GM21825 (cell line): ENCODE data around the gene SYTL4.
"Not testable (repeated sequence)": the region's sequence is repeated elsewhere in the genome, so short reads cannot be mapped to it uniquely, and the experiment has no call there.

ENCODE experiments used
- ATAC-seq: cut with Tn5 transposase; IDR thresholded peaks from one replicate; pipeline ENCODE4 v1.9.1; 2021; ENCODE audit warnings: mild to moderate bottlenecking, moderate library complexity; ENCODE audit not compliant: unreplicated experiment

SYTL4 gene

DNA sequence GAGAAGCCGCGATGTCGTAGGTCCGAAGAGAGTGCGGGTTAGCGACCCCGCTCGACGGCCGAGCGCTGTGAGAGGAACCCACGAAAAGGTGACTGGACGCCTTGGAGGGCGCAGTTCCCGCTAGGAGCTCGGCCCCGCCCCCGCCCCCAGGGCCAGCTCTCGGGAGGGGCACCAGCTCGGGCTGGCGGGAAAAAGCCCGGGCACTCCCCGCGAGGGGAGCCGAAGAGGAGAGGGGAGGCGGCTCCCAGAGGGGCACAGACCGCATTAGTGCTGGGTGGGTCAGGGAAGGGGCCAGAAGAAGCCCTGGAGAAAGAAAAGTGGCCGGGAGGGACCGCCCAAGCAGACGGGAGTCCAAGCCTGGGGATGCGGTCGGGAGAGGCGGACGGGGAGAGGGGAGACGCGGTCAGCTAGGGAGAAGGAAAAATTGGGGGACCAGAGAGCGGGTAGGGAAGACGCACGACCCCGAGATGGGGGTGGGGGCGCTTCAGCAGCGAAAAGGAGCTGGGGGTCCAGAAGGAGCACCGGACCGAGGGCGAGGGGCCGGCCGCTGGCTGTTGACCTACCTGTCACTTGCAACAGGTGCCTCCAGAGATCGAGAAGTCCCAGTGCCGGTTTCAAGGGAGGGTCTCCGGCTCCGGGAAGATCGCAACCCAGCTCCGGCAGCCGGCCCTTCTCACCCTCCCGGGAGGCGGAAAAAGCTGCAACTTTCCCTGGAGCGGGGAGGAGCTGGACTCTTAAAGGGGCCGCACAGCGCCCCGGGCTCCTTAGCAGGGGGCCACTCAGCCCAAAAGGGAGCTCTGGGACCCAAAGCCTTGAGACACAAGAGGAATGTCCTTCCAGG lies at the start of gene SYTL4:
SYTL4 (minus strand) TSS at position 681 of the 841 bp plus-strand sequence. CDS start 30,084 bp downstream, outside the sequence.
- no peak for ATAC-seq

DNA sequence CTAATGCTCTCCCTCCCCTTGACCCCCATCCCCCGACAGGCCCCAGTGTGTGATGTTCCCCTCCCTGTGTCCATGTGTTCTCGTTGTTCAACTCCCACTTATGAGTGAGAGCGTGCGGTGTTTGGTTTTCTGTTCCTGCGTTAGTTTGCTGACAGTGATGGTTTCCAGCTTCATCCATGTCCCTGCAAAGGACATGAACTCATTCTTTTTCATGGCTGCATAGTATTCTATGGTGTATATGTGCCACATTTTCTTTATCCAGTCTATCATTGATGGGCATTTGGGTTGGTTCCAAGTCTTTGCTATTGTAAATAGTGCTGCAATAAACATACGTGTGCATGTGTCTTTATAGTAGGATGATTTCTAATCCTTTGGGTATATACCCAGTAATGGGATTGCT lies 37.5 kb upstream of the SYTL4 start:
- not testable (repeated sequence) for ATAC-seq

DNA sequence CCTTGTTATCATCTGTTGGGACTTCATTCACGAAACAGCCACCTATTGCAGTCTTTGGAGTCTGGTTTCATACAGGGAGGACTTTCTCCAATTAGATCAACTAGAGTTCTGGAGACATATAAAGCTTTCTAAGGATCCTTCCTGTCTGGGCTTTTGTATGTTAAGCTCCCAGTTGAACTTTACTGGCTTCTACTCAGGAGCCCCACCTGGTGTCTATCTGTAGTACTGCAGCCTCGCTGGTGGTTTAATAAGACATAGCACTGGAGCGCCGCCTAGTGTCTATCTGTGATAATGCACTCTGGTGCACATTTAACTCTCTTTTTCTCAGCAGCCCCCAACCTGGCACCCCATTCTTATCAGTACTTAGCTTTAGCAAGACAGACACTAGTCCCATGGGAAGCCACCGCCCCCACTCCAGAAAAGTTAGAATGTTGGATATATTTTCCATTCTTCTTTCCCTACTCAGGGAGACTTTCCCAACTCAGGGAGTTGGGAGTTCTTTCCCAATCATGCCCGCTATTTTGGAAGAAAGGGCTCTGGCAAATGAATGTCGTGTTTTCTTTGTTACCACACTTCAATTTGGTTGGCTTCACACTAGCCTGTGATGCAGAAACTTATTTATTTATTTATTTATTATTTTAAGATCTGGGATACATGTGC lies 36.9 kb upstream of the SYTL4 start:
- no peak for ATAC-seq

DNA sequence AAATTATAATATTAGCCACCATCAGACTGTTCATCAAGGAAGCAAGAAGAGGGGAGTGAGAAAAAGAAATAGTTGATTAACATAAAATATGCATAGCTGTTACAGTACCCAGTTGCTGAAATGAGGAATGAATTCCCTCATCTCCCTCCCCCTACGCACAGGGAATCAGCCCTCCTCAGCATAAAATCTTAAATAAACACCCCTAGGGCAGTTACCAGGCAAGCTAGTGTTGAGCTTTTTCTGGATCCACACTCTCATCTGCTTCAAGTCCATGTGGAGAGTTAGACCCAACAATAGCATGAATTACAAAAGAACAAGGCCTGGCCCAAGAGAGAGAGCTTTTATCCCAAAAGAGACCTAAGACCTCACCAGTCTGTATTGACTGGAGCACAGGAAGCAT lies 19.0 kb upstream of the SYTL4 start:
- ATAC-seq = no peak

DNA sequence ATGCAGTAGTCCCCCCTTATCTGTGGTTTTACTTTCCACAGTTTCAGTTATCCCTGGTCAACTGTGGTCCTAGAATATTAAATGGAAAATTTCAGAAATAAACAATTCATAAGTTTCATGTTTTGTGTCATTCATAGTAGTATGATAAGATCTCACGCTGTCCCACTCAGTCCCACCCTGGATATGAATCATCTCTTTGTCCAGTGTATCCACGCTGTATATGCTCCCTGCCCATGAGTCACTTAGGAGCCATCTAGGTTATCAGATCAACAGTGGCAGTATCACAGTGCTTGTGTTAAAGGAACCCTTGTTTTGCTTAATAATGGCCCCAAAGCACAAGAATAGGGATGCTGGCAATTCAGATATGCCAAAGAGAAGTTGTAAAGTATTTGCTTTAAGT lies 16.2 kb upstream of the SYTL4 start:
- no peak for ATAC-seq

DNA sequence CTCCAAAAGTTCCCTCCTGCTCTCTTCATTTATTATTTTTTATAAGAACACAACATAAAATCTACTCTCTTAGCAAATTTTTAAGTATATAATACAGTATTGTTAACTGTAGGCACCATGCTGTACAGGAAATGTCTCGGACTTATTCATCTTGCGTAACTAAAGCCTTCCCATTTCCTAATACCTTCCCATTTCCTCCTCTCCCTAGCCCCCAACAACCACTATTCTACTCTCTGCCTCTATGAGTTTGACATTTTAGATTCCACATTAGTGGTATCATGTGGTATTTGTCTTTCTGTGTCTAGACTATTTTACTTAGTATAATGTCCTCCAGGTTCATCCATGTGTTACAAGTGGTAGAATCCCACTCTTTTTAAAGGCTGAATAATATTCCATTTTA lies 15.8 kb upstream of the SYTL4 start:
- ATAC-seq = no peak

DNA sequence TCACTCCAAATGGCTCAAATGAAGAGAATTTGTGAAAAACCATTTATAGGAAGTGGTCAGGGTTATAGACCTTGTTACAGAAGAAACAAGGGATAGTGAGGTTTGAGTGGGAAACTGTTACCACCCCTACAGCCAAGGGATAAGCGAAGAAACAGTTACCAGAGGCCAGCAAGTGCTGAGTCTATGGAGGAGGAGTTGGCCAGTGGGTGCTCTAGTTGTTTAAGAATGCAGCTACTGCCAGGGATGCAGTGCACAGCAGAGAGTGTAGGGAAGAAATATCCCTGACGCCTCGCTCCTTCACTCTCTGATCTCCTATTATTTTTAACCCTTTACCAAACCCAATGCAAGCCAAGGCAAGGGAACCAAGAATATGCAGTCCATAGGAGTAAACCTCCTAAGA lies 15.2 kb upstream of the SYTL4 start:
- ATAC-seq = no peak

DNA sequence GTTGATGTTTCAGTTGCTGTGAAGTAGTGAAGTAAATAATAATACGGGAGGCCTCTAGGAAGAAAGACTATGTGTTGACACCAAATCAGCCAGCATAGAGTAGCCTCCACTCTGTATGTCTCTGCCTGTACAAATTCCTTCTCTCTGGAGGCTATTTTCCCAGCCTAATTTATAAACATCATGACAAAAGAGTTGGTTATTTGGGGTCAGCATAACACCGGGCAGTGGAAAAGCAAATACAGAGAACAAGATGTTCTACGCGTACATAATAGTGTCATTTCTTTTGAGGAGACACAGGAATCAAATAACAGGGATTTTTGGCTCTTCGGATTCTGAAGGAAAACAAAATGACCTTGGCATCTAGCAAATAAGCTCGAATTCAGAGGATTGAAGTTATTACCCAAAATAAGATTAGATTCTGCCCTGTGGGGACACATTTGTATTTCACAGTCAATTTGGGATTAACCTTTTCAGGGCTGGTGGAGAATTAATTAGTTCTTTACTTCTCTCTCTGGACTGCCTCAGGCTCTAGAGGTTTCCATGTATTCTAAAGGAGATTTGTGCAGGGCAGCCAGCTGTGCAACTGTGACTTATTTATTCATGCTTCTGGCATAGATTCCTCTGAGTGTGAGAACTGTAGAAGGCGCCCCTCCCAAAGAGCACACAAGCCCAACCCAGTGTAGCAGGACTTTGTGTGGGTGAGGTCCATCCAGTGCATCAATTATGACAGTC lies 14.1 kb upstream of the SYTL4 start:
- ATAC-seq = no peak

DNA sequence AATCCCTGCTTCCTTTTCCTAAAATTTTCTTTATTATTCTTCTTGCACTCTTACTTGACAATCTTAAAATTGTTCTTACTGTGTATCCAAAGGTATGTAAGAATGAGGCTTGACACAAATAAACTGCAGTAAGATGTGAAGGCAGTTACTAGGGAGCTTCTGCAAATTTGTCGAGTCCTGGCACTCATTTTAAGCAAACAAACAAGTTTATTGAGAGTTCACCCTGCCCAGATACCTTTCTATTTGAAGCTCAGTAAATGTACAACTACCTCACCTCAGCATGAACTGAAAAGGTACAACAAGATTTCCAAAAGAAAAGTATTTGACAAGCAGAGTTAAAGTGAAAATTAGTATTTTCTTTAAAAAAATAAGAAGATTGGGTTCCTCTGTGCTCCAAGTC lies 13.3 kb upstream of the SYTL4 start:
- ATAC-seq = no peak

DNA sequence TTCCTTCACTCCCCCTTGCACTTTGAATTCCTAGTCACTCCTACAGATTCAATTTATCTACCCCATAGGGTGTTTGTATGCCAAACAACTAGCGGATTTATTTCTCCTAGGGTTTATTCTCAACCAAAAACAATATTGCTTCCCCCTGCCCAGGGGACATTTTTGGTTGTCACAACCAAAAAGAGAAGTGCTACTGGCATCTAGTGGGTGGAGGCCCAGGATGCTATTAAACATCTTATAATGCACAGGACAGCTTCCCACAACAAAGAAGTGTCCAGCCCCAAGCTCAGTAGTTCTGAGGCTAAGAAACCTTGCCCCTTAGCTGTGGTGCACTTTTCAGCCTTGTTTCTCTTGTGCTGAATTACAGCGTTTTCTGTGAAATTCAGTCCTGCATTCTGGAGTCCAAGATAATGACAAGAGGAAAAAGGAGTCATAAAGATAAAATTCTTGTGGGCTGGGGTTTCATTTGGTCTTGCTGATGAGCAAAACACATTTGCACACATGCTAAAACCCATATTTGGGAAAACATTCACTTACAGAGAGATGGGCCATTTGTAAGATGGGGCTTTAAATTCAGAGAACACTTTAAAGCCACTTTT lies 11.2 kb upstream of the SYTL4 start:
- no peak for ATAC-seq

DNA sequence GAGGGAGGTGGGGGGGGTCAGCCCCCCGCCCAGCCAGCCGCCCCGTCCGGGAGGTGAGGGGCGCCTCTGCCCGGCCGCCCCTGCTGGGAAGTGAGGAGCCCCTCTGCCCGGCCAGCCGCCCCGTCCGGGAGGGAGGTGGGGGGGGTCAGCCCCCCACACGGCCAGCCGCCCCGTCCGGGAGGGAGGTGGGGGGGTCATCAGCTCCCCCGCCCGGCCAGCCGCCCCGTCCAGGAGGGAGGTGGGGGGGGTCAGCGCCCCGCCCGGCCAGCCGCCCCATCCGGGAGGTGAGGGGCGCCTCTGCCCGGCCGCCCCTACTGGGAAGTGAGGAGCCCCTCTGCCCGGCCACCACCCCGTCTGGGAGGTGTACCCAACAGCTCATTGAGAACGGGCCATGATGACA lies 7.9 kb downstream of the SYTL4 start:
- ATAC-seq = not testable (repeated sequence)

DNA sequence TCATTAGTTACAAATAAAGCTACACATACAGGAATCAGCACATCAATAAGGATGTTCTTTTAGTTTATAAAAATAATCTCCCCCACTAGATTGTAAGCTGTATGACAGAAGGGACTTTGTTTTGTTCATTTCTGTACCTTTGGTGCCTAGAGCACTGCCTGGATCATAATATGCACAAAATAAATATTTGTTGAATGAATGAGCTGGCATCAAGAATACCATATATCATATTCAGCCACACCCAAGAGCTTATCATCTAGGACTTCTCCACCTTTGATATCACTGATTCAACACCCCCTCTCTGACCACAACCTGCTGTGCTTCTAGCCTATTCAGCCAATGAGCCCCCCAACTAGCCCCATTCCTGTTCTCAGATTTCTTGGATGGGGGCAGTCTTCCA lies 10.6 kb downstream of the SYTL4 start:
- no peak for ATAC-seq

DNA sequence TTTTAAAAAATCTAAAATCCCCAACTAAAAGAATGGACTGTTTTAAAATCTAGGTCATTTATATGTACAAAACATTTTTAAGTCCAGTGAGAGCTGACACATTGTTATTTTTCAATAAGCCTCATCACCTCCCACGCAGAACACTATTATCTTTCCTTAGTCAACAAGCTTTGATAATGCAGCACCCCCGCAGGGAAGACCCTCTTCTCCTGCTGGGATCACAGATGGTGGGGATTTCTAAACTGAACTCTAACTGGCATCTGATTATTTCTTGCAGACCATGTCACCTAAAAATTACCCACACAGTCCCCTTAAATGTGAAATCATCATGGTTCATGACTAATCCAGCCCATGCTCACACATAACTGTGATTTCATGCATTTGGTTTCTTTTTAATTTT lies 11.6 kb downstream of the SYTL4 start:
- no peak for ATAC-seq

DNA sequence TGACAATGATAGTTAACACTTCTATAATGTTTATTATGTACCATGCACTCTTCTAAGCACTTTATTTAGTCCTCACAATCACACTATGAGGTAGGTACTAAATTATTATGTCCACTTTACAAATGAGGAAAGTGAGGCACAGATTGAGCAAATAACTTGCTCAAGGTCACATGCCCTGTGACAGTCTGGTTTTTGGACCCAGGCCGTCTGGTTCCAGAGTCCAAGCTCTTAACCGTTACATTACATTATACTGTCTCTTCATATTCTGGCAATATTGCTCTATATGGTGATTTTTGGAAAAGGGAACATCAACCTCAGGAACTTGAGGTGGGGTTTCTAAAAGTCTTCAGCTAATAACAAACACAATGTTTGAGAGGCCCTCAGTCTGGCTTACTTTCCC lies 12.8 kb downstream of the SYTL4 start:
- ATAC-seq = no peak

DNA sequence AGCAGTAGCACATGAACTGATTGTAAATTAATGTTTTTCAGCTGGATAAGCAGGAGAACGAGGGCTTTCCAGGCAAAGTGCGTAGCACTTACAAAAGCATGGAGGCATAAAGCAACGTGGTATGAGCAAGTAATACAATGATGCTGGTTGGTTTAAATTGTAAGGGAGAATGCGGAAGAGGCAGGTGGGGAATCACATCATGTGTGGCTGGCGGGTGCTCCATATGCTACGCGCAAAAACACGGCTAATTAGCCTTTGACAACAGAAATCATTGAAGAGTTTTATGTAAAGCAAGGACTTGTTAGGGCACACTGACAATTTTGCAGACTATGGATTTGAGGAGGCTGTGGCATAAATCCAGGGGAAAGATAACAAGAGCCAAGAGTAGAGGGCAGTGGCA lies 14.6 kb downstream of the SYTL4 start:
- ATAC-seq = no peak

DNA sequence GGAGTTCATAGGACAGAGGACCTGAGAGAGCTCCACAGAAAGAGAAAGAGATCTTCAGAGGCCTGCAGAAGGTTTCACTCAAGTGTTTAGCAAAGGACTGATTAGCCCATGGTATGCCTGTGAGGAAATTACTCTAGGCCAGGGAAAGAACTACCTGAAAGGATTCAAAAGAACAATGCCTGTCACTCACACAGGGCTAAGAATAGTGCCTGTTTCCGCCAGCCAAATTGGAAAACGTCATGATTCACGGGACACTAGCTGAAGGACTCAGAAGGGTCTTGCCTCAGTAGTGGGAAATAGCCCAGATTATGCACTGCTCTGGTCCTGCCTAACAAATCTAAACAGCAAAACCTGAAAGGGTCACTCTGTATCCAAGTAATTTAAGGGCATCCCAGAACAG lies 21.1 kb downstream of the SYTL4 start:
- ATAC-seq = no peak

DNA sequence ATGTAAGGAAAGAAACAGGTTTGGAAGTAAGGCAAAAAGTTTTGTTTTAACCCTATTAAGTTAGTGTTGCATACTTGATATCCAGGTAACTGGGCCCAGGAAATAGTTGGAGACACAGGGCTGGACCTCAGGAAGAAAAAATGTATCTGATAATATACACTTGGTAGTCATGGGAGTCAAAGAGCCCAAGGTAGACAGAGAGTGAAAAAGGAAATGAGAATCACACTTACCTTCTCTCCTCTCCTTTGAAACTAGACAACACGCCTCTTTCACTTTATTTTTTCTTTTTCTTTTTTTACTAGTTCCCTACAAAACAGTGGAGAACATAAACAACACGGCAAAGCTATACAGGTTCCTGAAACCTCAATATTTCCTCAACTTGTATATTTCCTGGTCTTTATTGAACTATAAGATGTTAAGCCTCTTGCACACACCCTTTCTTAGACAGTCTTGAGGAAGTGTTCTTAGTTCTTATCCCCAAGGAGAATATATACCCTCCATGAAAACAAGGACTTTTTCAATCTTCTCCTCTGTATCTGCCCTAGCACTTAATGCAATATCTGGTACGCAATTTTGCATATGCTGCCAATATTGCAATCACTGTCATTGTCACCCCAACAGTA lies 27.2 kb downstream of the SYTL4 start:
- ATAC-seq = no peak

DNA sequence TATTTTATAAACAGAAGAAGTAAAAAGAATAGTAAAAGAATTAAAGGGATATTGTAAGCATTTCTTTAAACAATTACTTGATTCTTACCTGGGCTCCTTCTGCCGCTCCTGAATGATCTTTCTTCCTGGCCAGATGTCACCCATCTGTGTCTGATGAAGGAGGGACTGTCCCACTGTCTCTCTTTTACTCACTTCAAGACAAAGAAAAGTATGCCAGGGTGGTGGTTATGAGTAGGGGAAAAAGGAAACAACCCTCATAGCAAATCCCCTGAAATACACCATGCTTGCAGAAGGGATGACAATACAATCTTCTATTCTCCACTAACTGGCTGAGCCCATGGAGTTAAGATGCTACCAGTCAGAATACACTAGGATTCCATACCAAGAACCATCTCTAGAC lies 31.1 kb downstream of the SYTL4 start:
- peak; percentile 70 for ATAC-seq

DNA sequence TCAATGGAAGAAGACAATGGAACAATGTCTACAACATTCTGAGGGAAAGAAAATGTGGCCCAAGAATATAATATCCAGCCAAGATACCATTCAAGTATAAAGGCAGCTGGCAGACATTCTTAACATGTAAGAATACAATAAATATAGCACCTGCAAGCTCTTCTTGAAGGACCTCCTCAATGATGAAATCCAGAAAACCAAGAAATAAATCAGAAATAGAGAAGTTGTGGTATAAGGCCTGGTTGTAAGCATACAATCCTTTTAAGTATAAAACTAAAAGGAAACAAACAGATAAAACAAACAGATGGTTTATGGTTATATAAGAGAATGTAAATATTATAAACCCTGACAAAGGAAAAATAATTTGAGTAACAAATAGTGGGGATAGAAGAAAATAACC lies 33.4 kb downstream of the SYTL4 start:
- ATAC-seq = no peak

DNA sequence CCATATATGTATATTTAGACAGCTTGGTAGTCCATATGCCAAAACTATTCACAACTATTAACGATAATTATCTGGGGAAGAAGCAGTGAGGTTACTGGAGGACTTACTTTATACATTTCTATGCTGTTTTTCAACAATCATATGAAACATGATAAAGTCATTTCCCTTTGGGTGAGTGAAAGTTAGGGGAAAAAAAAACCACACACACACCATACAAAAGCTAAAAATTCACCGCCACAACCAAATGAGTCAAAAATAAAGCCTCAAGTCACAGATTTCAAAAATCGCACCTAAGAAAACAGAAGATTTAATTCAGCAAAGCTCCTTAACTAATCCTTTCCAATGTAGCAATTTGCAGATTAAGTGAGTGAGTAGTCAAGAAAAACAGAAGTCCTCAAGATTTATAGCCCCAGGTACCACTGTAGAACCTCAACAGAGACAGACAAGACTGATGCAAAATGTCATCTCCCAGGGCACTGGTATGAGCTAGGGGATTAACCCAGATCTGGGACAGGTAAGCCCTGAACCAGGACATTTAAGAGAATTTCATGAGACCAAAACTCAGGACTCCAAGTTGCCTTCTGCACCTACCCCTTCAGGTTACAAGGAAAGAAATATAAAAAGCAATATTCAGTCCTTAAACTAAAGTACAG lies 35.1 kb downstream of the SYTL4 start:
- ATAC-seq = no peak
